Activated T-helper 1 cell treated with Interleukin-2 at 50 U/mL for 16 hours (primary cell): Measurements from ENCODE around the gene IL17F.
A peak's percentile ranks its signal among the peaks of the same experiment; 100 is the strongest.

Experiments used
- DNase-seq: peaks from one replicate; pipeline ENCODE4 v3.0.0-alpha.2; 2020; ENCODE audit warnings: low read depth

IL17F gene

GRCh38 chr6:52244400-52244799 is at the start of gene IL17F:
IL17F (minus strand) TSS chr6:52244500; CDS start chr6:52244429, 71 bp downstream.
- DNase-seq, result no peak

- no peak for DNase-seq
Measured at GRCh38 chr6:52293067-52293466, 48.8 kb upstream of the IL17F start.

GRCh38 chr6:52288841-52289240 is 44.5 kb upstream of the IL17F start:
- no peak for DNase-seq

- no peak for DNase-seq
Measured at GRCh38 chr6:52288216-52288615, 43.9 kb upstream of the IL17F start.

GRCh38 chr6:52286798-52287432 is 42.6 kb upstream of the IL17F start:
- peak; percentile 20 for DNase-seq

- DNase-seq, result no peak
Measured at GRCh38 chr6:52285177-52286068, 41.1 kb upstream of the IL17F start.

GRCh38 chr6:52284460-52285176 is 40.3 kb upstream of the IL17F start, which contains the start of gene MCM3:
MCM3 (minus strand) TSS chr6:52284742; CDS start chr6:52284674, 68 bp downstream.
- DNase-seq, result peak; percentile 93

DNA sequence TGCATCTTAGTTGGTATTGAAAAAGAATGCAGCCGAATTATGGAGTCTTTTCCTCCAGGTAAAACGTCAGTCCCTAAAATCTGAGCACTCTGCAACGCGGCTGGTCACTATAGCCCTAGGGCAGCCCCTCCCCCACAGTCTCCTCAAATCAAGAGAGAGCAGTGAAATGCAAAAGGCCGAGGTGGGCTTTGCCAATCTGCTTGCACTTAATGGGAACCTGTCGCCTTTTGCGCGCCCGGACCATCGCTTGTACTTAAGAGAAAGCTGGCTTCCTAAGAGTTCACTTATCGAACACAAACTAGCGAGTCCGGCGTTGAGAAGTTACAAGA is 39.8 kb upstream of the IL17F start:
- no peak for DNase-seq

GRCh38 chr6:52283111-52283510 is 38.8 kb upstream of the IL17F start:
- DNase-seq, result no peak

- no peak for DNase-seq
Measured at GRCh38 chr6:52276130-52276529, 31.8 kb upstream of the IL17F start.

DNA sequence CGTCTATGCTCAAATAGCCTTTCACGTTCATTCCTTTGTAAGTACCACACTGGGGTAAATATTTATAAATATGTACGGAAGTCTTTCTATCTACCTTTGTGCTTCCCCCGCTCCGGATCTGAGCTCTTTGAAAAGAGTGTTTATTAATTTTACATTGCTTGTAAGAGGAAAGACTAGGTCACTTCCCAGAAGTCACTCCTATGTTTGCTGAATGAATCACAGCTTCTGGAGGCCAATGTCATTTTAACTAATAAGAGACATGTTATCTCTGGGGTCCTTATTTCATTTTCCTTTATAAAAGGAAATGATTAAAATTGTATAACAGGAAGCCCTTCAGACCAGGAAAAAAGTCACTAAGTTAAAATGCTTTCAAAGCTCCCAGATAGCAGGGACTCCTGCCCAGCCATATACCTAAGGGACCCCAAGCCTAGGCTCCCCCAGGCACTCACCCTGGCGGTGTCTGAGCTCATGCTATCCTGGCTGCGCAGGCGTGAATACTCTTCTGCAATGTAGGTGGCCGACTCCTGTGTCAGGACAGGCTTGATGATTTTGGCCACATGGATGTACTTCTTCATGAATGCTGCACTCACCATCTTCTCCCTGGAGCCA is 27.7 kb upstream of the IL17F start:
- no peak for DNase-seq

DNA sequence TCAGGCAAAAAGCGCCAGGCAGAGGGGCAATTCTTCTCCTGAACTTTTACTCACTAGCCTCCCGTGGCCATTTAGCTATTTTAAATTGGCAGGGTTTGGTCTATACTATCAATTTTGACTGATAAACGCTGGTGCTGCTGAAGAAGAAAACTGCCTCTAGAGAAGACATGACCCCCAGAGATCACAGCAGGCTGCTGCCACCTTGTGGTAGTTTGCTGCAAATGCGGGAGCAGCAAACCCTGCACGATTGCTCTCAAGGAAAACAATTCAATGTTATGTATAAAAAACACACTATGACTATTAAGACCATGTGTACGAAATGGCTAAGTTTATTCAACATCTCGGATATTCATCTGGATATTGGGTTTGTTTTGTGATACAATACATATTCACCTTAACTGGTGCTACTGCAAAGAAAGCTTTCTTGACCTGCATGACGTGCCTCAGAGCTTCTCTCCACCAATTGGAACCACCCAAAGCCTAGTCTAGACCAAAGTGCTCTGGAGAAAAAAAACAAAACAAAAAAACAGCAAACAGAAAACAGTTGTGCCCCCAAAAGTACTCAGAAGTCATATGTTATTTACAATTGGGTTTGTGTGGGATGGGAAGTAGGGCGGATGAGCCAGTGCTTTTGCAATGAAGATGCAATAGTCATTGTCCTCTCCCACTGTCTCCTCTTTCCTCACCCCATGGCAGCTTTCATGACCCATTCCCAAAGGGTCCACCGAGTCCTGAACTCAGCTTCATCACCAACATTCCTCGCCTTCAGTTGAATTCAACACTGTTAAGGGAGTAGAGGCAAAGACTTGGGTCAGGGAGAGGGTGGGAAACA is 19.6 kb upstream of the IL17F start:
- DNase-seq, result peak; percentile 39

GRCh38 chr6:52262620-52263344 is 18.5 kb upstream of the IL17F start:
- DNase-seq, result no peak

- no peak for DNase-seq
Measured at GRCh38 chr6:52261229-52261628, 16.9 kb upstream of the IL17F start.

DNA sequence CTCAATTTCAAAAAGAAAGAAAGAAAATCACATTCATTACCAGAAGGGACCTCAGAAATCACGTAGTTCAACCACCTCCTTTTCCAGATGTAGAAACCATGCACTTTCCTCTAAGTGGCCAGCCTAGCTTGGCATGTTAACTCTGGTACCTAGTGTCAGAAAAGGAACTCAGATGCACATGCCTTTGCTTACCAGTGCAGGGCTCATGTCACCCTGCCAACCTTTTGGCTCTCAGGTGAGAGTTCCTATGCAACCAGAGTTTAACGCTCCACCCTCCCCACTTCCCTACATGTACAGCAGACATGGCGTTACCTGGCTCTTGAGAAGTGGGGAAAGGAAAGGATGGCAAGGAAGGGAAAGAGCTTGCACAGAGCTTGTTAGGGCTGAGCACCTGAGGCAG is 16.3 kb upstream of the IL17F start:
- no peak for DNase-seq

GRCh38 chr6:52255434-52255833 is 11.1 kb upstream of the IL17F start:
- no peak for DNase-seq

GRCh38 chr6:52254731-52255378 is 10.6 kb upstream of the IL17F start:
- DNase-seq, result no peak

GRCh38 chr6:52253494-52253893 is 9.2 kb upstream of the IL17F start:
- no peak for DNase-seq

GRCh38 chr6:52251113-52251512 is 6.8 kb upstream of the IL17F start:
- DNase-seq, result no peak

GRCh38 chr6:52249078-52249477 is 4.8 kb upstream of the IL17F start:
- no peak for DNase-seq
